GM18517 (cell line): ENCODE measurements around the gene GRIK3.

Source experiments
- ATAC-seq: cut with Tn5 transposase; IDR thresholded peaks from one replicate; pipeline ENCODE4 v1.9.1; 2021; ENCODE audit warnings: mild to moderate bottlenecking, moderate library complexity; ENCODE audit not compliant: unreplicated experiment

Gene GRIK3

DNA sequence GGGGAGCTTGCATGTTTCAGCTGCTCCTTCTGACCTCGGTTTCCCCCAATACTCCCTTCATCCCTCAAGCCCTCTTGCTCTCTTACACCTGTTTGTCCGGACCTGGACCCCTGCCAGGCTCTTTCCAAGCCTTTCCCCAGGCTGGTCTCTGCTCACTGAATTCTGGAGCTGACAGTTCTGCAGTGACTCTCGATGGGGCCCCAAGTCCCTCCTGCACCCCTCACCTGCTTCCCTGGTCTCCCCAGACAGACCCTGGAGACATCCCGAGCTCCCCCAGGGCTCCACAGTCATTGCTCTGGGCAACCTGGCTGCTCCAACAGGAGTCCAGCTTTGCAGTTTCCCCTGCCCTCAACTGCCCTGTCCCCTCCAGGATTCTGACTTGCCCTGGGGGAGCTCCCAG lies 198.6 kb downstream of the GRIK3 start:
- no peak for ATAC-seq

DNA sequence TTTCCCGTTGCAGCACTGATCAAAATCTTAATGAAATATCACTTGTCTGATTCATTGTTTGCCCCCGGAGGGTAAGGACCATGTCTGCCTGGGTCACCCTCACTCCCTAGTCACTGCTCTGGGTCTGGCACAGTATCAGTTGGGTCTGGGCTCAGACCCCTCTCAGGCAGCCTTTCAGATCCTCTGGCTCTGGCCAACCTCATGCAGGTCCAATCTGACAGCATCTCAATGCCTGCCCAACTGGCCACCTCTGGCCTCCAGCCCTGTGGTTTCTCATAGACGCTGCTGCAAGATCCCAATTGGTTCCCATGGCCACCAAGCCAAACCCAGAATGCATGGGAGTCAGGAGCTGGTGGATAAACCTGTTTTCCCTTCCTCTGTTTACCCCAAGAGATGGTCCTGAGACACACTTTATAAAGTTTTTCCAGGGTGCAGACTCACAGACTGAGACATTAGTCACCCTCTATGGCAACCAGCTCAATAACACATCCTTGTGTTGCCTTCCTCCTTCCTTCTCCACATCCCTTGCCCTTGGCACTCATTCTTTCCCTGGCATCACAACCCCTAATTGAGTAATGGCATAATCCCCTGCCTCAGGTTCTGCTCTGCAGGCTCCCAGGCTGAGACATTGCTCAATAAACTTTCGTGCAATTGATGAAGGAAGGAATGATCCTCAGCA lies 199.2 kb downstream of the GRIK3 start:
- ATAC-seq, result no peak

DNA sequence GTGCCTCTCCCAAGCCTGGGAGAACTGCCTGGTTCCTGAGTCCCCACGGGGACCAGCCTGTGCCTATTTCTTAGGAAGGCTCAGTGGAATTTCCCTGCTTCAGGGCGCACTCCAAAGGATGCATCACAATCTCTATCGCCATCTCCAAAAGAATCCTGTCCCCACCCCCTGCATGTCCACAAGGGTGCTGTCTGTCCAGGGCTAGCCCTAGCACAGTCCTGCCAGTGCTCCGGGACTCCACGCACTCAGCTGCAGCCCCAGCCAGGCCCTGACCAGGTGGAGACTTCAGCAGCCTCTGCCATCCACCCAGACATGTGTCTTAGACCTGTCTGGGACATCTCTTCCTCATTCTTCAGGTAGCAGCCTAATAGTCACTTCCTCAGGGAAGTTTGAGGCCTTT lies 199.7 kb downstream of the GRIK3 start:
- no peak for ATAC-seq

DNA sequence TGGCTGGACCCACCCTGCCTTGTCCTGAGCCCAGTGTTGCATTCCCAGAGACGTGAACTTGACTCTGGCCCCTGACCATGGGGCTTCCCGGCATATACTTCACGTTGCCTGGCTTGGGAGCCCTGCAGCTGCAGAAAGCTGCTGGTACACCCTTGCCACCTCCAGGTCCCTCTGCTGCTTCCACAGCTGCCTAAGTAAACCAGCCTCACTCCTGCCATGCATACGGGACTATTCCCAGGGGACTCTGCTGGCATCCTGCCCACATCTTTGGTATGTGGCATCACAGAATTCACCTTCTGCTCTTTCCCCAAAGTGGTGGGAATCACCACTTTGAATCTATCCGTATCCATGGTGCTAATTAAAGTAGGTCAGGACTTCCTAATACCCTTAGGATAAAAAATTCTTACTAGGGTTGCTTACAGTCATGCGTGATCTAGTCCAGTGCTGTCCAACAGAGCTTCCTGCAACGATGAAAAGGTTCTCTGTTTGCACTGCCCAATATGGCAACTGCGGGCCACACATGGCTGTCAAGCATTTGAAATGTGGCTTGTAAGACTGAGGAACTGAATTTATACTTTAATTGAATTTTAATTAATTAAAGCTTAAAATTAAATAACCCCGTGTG lies 203.0 kb downstream of the GRIK3 start:
- ATAC-seq, result no peak

DNA sequence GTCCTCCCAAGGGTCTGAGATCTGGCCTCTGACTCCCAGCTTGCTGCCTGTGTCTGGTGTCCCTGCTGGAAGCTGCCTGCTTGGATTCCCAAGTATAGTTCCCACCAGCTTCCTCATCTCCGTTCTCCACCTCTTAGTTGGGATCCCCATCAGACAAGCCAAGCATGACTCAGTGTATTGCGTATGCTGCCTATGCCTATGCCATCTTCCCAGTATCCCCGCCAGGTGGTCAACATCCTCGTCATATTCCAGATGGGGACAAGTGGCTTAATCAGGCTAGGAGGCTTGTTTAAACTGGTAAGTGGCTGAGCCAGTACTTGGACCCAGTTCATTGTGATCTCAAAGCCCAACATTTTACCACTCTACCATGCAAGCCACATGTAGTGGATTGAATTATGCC lies 204.4 kb downstream of the GRIK3 start:
- ATAC-seq, result no peak

DNA sequence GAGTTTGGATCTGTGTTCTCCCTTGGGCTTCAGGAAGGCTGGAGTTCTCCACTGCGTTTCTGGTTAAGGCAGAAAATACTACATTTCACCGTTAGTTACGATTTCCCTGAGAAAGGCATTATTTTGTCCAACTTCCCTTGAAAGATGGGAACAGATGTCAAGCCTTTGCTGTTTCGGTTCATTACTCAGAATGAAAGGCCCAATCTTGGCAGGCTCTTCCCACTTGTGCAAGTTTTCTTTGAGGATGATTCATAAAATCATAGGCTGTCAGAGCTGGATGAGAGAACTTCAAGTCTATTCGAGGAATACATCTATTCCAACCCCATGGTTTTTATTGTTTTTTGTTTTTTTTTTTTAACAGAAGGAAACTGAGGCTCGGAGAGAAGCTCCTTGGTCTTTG lies 205.2 kb downstream of the GRIK3 start:
- no peak for ATAC-seq

DNA sequence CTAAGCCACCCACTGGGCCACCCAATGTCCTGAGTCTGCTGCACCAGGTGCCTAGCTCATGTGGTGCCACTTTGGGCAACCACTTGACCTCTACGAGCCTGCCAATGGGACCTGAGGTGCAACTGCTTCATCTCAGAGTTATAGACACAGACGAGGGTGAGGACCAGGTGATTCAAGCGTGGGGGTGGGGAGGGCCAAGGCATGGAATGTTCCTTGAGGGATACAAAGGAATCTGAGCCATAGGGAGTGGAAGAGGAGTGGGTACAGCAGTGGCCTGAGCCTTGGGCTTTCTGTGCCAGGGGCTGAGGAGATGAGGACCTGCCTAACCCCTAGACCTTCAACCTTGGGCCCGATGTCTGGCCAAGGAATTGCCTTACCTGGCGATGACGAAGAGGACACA lies 209.1 kb downstream of the GRIK3 start:
- no peak for ATAC-seq

DNA sequence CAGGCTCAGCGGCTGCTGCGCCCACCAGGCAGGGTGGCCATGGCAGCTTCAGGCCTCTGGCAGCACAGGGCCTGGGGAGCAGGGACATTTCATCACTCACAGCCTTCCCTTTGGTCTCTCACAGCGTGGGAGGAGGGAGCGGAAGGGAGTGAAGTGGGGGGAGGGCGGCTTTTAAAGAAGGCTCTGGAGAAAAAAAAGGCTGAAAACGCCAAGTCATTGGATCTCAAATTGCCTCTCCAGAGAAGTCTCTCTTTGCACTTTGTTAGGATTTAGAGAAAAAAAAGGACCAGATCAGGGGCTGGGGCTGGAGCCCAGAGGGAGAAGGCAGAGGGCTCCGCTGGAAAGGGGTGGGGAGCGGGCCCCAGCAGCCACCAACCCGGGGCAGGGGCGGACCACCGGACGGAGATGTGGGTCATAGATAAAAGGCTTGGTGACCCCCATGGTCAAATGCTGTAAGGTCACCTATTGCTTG lies 209.9 kb downstream of the GRIK3 start:
- no peak for ATAC-seq

DNA sequence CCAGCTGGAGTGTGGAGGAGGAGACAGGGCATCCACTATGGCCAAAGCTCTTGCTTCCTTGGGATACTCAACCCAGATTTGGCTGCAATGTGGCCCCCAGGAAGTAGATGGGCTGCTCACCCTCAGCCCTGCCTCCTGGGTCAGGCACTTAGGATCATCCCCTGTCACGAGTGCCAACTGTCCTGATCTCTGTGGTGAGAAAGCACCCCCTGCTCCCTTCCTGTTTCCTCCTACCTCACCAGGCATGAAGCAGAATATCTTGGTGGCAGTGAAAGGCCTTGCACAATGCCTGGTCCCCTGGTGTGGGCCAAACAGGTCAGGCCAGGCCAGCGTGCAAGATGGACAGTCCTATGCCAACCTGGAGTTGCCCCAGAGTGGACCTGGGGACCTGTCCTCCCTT lies 211.7 kb downstream of the GRIK3 start:
- ATAC-seq, result no peak

DNA sequence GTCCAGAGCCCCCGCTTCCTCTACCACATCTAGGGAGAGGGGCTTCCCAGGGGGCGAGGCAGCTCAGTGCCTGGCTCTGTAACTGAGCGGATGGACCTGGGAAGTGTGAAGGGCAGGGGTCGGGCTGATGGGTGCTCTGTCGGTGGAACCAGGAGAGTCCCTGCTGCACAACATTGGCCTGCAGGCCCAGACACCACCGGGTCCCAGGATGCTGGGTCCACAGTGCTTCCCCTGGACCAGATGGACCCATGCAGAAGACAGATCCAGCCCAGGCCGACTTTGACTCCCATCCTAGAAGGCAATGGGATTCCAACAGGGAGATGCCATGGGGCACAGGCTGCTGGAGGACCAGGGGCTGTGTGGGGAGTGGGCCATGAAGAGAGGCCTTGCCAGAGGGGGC lies 212.9 kb downstream of the GRIK3 start:
- ATAC-seq, result no peak

DNA sequence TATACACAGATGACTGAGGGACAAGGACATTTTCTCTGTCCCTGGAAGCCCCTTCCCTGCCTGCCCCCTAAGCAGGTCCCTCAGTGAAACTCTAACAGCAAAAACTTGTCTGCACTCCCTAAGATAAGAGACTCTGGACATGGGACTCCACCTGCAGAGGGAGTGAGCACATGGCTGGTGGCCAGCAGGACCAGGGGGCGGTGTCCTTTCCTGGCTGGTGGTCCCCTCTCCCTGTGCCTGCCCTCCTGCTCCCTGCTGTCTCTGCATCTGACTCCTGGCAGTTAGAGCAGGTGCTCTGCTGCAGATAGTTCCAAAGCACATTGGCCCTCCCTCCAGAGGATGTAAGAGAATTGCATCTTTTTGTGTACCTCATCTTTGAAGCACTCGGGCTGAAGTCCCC lies 215.5 kb downstream of the GRIK3 start:
- ATAC-seq, result no peak

DNA sequence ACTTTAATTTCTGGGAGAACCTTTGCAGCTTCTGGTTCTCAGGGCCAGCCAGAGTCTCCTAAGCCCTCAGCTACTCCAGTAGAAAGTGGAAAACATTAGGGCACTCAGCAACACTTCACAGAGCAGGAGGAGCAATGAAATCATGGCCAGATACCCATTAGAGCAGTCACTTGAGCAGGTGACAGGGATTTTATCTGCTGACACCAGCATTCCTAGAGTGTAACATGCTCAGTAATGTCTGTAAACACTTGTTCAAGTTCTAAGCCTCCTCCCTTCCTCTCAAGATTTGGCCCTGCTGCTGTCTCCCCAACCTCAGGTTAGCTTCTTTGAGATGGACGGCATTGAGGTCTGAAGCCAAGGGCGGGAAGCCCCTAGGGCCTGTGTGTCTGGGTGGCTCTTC lies 218.0 kb downstream of the GRIK3 start:
- no peak for ATAC-seq

DNA sequence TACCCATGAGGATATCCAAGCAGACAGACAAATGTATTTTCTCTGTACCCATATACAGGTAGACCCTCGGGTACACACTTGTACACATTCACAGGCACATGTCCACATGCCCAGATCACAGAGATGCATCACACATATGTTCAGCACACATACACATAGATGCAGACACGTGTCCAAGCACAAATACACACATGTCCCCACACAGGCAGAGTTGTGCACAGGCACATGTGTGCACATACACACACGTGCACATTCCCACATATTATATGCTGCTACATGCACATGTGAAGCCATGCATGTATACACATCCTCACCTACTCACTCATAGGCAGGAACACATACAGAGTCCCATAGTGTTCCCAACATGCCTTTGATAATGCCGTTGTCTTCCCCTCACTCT lies 219.5 kb downstream of the GRIK3 start:
- ATAC-seq, result no peak

DNA sequence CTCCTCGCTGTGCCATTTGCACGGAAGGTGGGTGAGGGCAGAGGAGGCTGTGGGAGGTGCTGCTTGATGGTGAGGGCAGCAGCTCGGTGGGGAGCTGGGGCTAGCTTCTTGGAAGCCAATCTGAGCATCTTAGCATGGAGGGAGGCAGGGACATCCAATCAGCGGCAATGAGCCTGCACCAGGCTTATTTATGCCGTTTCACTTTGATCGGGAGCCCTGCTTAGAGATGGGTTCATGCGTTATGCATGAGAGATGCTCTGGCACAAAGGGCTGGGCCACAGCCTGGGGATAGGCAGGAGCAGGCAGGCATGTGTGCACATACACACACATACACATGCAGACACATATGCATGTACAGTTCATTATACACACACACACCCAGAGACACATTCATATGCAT lies 220.2 kb downstream of the GRIK3 start:
- no peak for ATAC-seq

DNA sequence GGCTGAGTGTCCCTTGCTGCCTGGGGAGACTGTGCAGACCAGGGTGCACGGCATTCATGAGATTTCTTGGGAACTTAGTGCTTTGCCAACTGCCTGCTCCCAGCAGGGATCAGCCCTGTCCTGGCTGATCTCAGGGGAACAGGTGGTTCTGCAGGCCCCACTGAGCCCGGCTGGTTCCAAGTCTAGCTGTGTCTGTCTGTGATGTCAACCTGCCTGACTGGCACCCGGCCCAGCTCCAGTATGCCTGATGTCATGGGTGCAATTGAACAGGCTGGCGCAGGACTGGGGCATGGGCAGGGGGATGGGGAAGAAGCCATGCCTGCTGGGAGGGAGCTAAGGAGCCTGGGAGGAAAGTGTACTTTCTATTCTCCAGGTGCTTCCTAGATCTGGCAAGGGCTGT lies 227.1 kb downstream of the GRIK3 start:
- no peak for ATAC-seq

DNA sequence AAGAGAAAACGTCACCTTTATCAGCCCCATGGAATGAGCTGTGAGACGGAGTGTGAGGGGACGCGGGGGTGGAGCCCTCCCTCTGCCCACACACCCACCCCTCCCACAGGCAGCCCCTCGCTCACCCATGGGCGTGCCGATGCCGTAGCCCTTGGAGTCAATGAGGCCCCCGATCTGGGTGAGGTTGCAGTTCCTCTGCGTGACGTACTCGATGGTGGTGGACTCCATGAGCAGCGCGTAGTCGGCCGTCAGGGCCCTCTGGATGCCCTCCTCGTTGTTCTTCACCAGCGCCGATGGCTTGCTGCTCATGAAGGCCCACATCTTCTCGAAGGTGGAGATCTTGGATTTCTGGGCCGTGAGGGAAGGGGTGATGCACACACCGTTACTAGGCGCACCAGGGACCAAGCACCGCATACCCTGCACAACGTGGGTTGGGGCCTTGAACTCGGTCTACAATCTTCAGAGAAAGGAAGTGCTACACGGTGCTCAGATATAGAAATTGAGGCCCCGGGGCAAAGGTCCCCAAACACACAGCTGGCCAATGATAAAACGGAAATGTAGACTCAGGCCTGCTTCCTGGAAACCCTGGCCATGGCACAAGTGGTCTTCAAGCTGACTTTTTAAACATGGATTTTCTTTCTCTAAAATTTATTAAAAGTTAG lies 228.2 kb downstream of the GRIK3 start:
- no peak for ATAC-seq

DNA sequence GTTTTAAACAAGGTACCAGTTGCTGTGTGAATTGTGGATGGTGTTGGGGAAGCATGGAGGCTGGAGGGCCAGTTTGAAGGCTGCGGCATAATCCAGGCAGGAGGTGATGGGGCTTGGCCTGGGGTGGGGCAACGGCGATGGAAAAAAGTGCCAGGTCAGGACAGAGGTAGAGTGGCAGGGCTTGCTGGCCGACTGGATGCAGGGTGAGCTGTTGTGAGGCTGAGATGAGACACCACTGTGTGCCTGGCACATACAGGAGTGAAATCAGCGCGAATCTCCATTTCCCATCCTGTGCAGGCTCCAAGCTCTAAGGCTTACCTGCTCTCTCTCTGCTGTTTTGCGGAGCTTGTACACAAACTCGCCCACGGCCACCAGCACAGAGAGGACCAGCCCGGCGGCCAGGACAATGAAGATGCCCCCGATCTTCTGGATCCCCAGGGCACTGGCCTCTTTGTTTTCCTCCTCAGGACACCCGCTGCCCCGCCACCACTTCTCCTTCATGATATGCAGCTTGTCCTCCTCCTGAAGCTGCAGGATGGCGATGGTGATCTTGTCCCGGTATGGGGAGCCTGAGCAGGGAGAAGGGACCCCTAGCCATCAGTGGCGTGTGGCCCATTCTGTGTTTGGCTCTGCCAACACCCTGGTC lies 229.5 kb downstream of the GRIK3 start:
- ATAC-seq, result no peak

DNA sequence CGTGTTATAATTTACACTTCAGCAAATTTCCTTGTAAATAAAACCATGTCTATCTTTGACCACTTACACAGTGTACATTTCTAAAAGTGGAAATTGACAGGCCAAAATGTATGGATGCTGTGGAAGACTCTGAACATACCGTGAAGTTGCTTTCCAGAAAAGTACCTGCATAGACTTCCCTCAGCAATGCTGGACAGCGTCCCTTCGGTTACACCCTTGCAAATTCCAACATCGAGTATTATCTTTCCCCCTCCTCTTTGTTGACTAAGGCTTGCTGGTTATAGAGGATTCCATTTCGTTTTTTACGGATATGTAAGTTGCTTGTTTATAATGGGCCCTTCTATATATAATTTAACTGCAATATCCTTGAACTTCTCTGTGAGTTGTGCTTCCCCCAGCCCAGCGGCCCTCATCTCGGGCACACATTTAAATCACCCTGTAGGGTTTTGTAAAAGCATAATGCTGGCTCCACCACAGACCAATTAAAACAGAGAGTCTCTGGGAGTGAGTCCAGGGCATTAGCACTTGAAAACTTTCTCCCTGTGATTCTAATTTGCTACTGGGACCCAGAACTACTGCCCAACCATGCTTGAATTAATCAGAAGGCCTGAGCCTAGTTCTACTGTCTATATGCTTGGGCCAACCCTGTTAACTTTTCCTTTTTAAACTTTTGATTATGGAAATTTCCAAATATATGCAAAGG lies 230.3 kb downstream of the GRIK3 start:
- no peak for ATAC-seq

DNA sequence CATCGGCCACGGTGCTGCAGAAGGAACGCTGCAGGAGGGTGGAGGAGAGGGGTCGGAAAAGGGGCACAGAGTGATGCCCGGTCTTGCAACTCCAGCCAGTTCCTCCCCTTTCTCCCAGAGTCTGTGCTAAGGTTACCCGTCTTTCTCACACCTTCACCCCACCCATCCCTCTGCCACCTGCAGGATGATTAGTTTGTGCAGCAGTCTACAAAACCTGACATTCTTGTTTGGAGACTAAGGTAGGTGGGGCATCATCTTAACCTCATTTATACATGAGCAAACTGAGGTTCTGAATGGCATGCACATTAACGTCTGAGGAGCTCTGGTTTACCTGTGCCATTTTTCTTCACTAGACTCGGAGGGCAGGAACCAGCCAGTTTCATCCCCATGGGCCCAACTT lies 232.3 kb downstream of the GRIK3 start:
- ATAC-seq, result no peak

DNA sequence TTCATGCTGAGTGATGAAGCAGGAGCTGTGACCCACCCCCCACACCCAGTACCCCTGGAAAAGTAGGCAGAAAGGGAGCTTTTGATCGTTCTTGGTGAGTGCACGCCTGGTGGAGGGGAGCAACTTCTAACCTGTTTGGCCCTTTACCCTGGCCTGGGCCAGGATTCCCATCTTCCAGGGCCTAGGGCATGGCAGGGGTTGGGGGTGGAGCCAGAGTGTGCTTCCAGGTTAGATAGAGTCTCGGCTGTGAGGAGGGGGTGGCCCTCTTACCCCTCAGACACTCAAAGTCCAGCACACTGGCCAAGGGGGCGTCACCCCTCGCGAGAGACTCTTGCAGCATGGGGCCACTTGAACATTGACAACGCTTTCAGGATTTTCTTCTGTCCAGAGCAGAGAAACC lies 236.6 kb downstream of the GRIK3 start:
- no peak for ATAC-seq

DNA sequence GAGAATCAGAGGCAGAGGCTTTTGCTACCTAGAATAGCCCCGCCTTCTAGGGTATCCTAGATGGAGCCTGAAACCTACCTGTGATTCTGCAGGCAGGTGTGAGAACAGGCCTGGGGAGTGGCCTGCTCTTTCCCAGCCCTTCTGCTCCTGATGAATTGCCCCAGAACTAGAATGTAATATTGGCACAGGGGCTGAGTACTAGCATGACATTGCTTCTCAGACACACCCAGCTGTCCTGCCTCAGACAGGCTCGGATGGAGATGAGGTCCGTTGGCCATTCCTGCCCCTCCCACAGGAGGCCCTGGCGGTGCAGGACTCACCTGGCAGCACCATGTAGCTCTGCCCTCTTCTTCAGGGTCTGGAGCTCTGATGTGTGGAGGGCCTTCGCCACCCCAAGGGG lies 237.6 kb downstream of the GRIK3 start:
- ATAC-seq, result no peak
